22Rv1 (cell line): ENCODE data around the gene SLC38A5.

Source experiments
- H3K27ac ChIP-seq: fragments of 450-650 bp; 2 replicates; pipeline ENCODE4 v1.5.1; 2017
- ZFX ChIP-seq: fragments of 450-650 bp; IDR thresholded peaks from 2 replicates; pipeline ENCODE4 v1.6.1; 2017; ENCODE audit warnings: antibody characterized with exemption, borderline replicate concordance
- TF ChIP-seq, protein P1 (sequence below): fragments of 450-650 bp; IDR thresholded peaks from 2 replicates; pipeline ENCODE4 v1.5.1; 2017; ENCODE audit warnings: mild to moderate bottlenecking

Gene SLC38A5

DNA sequence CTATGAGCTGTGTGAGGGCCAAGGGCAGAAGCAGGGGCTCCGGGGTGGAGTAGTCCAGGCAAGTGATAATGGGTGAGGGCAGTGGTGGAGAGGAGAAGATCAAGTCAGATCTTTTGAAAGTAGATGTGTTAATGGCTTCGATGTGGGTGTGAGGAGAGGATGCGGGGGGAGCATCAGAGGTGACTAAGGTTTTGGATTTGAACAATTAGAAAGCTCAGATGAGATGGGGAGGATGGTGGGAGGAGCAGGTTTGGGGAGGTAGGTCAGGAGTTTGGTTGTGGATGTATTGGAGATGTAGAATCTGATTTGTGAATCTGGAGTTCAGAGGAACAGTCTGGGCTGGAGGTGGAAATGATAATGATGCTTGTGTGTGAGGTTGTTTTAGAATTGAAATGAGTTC is 10.5 kb upstream of the SLC38A5 start:
- TF ChIP-seq ZFX = no peak
- TF ChIP-seq, protein P1, sequence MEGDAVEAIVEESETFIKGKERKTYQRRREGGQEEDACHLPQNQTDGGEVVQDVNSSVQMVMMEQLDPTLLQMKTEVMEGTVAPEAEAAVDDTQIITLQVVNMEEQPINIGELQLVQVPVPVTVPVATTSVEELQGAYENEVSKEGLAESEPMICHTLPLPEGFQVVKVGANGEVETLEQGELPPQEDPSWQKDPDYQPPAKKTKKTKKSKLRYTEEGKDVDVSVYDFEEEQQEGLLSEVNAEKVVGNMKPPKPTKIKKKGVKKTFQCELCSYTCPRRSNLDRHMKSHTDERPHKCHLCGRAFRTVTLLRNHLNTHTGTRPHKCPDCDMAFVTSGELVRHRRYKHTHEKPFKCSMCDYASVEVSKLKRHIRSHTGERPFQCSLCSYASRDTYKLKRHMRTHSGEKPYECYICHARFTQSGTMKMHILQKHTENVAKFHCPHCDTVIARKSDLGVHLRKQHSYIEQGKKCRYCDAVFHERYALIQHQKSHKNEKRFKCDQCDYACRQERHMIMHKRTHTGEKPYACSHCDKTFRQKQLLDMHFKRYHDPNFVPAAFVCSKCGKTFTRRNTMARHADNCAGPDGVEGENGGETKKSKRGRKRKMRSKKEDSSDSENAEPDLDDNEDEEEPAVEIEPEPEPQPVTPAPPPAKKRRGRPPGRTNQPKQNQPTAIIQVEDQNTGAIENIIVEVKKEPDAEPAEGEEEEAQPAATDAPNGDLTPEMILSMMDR = no peak
- no peak overlapping the region for H3K27ac ChIP-seq

DNA sequence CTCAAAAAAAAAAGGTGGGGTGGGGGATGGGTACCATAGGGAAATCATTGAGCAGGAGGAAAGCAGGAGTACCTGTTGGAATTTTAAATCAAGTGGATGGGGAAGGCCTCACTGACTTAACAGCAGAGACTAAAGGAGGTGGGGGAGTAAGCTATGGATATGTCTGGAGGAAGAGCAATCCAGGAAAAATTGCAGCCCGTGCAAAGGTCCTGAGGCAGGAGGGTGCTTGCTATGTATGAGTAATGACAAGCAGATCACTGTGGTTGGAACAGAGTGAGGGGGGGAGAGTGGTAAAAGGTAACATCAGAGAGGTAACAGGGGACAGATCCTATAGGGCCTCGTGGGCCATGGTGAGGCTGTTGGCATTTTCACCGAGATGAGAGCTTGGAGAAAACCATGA is 10.1 kb upstream of the SLC38A5 start:
- no peak overlapping the region for H3K27ac ChIP-seq
- no peak for TF ChIP-seq ZFX
- TF ChIP-seq, protein P1 = no peak

DNA sequence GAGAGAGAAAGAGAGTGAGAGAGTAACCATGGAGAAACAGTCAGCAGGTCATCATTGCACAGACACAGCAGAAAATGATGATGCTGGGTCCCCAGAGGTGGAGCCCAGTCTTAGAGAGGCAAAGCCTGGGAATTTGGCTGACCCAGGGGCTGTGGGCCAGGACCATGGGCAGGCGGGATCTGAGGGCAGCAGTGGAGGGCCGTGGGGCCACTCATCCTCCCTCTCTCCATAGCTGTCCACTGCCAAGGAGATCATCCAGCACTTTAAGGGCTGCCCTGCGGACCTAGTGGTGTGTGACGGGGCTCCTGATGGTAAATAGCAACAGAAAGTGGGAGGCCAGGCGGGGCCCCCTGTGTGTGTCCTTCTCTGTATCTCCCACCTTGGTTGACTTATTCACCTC is 8.7 kb upstream of the SLC38A5 start:
- TF ChIP-seq, protein P1 = no peak
- no peak for TF ChIP-seq ZFX
- no peak overlapping the region for H3K27ac ChIP-seq

DNA sequence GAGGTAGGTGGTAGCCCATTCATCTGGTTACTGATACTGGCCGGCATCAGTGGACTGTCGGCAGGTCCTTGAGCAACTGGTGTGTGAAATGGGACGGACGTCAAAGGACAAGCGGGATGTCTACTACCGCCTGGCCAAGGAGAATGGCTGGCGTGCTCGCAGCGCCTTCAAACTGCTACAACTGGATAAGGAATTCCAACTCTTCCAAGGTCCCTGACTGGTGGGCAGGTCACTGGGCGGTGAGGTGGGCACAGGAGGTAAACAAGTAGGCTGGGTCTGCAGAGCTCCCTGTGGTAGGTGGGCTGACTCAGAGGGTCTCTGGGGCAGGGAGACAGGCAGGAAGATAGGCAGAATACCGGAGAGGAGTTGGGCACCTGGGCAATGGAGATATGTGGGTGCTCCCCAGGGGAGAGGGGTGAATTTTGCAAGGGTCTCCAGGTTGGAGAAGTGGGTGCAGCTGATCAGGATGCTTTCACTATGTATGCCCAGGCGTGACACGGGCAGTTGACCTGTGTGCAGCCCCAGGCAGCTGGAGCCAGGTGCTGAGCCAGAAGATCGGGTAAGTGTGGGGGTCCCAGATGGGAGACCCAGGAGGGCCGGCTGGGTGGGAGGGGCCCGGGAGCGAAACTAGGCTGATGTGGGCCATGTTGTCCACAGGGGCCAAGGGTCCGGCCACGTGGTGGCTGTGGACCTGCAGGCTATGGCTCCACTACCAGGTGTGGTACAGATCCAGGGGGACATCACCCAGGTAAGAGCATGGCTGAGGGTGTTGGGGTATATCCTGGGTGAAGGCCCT is 8.1 kb upstream of the SLC38A5 start:
- no peak for TF ChIP-seq ZFX
- TF ChIP-seq, protein P1 = no peak
- no peak overlapping the region for H3K27ac ChIP-seq

DNA sequence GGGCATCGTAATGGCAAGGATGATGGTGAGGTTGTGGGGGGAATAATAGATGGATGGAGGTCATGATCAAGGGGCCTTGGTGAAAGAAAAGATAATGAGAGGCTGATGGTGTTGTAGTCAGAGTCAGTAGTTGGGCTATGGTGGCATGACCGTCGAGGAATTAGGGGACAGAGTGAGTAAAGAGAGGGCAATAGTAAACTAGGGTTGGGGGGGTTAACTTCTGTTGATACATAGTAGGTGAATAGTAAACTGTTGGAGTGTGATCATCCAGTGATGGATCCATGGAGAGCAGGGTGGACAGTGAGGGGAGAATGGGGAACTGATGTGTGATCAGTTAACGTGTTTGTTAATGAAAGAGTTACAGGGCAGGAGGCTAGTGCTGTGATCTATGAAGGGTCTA is 6.9 kb upstream of the SLC38A5 start:
- no peak overlapping the region for H3K27ac ChIP-seq
- TF ChIP-seq, protein P1 = no peak
- no peak for TF ChIP-seq ZFX

DNA sequence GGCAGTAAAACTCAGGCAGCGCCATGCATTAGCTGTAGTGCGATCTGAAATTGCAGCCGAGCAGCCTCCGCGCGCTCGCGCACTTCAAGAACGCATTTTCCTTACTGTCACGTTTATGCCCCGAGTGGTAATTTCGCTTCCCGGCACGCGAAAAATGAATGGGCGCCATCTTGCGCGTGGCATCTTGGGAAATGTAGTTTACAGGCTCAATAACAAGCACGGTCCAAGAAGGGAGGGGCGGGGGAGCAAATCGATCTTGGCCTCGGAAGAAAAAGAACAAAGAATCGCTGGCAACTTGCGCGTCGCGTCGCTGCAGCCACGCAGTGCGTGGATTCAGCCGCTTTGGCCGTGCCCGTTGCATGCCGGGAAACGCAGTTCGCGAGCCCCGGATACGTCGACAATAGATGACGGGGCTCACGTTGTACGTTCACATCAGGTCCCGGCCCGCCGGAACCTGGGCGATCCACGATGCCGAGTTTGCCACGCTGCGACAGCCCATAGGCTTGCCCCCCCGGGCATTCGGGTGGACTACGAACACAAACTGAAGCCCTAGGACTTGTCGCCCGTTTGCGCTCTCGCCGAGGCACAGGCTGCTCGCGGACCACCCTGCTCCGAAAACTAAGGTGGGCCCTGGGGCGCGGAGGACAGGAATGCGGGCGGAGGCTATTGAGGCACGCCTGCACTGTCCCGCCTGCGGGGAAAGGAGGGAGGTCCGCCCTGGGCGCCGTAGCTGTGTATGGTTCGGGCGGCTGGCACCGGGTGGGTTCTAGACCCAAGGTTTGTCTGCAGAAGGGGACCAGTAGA is 5.9 kb upstream of the SLC38A5 start, which contains the start of gene FTSJ1:
TSS of gene FTSJ1 (plus strand) at position 426 of the 804 bp plus-strand sequence. CDS start 1,849 bp downstream, outside the sequence.
- TF ChIP-seq ZFX = no peak
- TF ChIP-seq, protein P1 = no peak
- H3K27ac ChIP-seq = peak within 1 kb of the TSS; percentile 81

DNA sequence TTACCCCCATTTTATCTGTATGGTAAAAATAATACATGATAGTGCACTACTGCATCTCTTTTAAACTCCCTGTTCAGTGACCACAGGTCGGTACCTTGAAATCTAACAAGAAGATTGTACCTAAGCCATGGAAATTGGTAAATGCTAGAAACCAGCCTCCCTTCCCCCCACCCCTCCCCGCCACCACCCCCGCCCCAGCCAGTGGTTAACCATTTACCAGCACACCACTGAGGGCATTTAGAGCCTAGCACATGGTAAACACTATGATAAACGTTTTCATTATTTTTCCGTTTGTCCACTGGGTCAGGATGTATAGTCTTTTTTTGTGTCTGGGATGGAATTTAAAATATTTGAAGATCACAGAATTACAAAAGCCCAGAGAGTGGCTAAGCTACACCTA is 5.2 kb upstream of the SLC38A5 start:
- peak overlapping the region; percentile 81 for H3K27ac ChIP-seq
- TF ChIP-seq, protein P1 = no peak
- no peak for TF ChIP-seq ZFX
